Measurements from ENCODE around the gene PALLD. TPM values are rescaled to one million over a fixed set of nuclear protein-coding genes. Genes with fewer than 3 reads are reported as not detected.

Gene PALLD
- total RNA-seq, 4 donors from 2014 or later: 1,036 to 2,270 (median 2,202) TPM

DNA sequence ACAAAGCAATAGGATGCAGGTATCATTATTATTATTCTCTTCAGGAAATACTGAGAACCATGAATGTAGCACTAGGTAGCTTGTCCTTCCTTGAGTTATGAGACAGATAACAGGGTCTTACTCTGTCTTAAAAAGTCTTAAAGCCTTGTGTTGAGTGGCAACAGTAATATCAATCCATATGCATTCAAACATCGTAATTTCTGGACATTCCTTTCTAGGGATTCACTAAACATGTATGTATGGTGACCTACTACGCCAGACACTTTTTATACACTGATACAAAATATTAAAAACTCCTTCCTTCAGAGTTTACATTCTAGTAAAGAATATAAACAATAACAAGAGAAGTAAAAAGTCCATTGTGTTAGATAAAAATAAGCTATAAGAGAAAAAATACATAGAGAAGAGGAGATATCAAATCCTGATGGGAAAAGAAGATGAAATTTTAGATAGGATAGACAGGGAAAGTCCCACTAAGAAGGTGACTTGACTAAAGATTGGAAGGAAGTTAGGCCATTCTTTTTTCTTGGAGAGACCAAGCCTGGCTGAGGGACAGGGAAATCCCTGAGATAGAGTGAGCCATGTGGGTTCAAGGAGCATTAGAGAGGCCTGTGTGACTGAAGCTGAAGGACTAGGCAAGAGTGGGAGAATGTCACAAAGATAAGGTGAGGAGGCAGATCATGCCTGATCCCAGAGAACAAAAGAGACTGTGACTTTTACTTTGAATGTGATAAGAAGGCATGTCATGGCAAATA, 11.5 kb upstream of the PALLD start:
- TF ChIP-seq EP300 (IDR thresholded peaks at IDR 0.05): no peak
- TF ChIP-seq, protein P1, sequence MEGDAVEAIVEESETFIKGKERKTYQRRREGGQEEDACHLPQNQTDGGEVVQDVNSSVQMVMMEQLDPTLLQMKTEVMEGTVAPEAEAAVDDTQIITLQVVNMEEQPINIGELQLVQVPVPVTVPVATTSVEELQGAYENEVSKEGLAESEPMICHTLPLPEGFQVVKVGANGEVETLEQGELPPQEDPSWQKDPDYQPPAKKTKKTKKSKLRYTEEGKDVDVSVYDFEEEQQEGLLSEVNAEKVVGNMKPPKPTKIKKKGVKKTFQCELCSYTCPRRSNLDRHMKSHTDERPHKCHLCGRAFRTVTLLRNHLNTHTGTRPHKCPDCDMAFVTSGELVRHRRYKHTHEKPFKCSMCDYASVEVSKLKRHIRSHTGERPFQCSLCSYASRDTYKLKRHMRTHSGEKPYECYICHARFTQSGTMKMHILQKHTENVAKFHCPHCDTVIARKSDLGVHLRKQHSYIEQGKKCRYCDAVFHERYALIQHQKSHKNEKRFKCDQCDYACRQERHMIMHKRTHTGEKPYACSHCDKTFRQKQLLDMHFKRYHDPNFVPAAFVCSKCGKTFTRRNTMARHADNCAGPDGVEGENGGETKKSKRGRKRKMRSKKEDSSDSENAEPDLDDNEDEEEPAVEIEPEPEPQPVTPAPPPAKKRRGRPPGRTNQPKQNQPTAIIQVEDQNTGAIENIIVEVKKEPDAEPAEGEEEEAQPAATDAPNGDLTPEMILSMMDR (IDR thresholded peaks at IDR 0.05): no peak
- no peak for TF ChIP-seq POLR2AphosphoS5 (IDR thresholded peaks at IDR 0.05)
- no peak for TF ChIP-seq POLR2A (IDR thresholded peaks at IDR 0.05)
- Histone ChIP-seq H3K27me3 (no peaks in the 10 kb centered on the region), H3K4me1 (peaks cover 0 to 12% (median 4%) of the 10 kb centered on the region in 3 donors), H3K4me3 (no peak overlapping the region), H3K9me3 (no peaks in the 10 kb centered on the region), H3K36me3 (no peaks in the 10 kb centered on the region), H3K27ac (no peak overlapping the region)
- 95 to 100% methylated on average over 2 of the region's 2 CpGs for WGBS, 2 donors (ENCODE audit: low coverage in 1 of 2)
- no peak for ATAC-seq

DNA sequence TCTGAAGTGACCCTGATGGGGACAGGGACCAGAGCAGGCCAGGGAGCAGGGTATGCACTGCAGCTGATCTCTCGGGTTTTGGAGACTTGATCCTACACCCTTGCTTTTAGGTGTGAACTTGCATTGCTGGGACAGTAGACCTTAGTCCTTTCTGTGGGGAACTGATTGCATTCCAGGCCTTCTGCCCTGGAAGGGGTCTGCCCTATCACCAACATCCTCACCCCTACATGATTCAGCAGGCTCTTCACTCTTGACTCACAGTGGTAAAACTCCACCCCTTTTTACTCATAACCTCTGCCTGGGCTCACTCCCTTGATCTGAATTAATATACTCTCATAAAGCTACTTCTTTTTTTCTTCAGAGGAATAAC, 10.0 kb upstream of the PALLD start:
- no peak overlapping the region for H3K27ac ChIP-seq
- H3K36me3 ChIP-seq: no peaks in the 10 kb centered on the region
- TF ChIP-seq POLR2A (IDR thresholded peaks at IDR 0.05) (no peak), EP300 (IDR thresholded peaks at IDR 0.05) (no peak), POLR2AphosphoS5 (IDR thresholded peaks at IDR 0.05) (no peak)
- TF ChIP-seq, protein P1 (IDR thresholded peaks at IDR 0.05): no peak
- 100% methylated on average over 1 of the region's 1 CpG; no CpG with 5 or more reads in 1 of the 2 donors for whole genome bisulfite sequencing, 2 donors (ENCODE audit: low coverage in 1 of 2)
- peaks cover 0 to 3% (median 0%) of the 10 kb centered on the region in 3 donors for H3K4me1 ChIP-seq
- H3K9me3 ChIP-seq: no peaks in the 10 kb centered on the region
- ATAC-seq: no peak
- no peak overlapping the region for H3K4me3 ChIP-seq
- no peaks in the 10 kb centered on the region for H3K27me3 ChIP-seq

DNA sequence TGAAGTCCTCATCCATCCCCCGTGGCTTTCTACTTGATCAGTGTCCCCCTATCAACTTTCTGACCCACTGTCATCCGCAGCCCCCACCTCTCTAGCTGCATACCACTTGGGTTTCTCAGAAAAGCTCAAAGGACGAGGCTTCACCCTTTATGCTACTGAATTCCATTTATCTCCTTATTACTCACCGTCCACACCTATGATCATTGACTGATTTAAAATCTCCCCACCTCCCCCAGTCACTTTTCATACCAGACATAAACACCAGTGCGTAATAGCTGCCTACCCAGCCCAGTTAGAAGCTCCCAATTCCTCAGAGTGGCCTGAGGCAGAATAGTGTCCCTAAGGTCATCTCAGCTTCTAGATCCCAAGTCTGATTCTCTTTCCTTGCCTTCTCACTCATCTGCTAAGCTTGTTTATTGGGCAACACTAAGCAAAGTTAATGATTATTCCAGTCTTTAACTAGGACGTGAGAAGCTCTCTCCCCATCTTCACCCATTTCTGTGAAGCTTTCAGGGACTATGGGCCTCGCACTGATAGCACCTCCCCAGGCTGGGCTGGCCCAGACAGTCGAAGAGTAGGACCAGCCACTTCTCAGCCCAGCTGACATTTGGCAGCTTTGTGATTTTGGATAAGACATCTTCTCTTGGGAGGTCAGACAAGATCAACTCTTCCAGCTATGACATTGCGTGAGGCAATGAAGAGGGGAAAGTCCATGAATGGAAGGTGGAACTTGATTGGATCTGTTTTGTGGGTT, 9.4 kb upstream of the PALLD start:
- TF ChIP-seq POLR2A (IDR thresholded peaks at IDR 0.05) (no peak), EP300 (IDR thresholded peaks at IDR 0.05) (no peak), POLR2AphosphoS5 (IDR thresholded peaks at IDR 0.05) (no peak)
- TF ChIP-seq, protein P1 (IDR thresholded peaks at IDR 0.05): no peak
- H3K36me3 ChIP-seq: no peaks in the 10 kb centered on the region
- 75 to 76% methylated on average over 4 to 9 of the region's 9 CpGs for WGBS, 2 donors (ENCODE audit: low coverage in 1 of 2)
- H3K4me1 ChIP-seq: no peaks in the 10 kb centered on the region
- H3K27me3 ChIP-seq: no peaks in the 10 kb centered on the region
- no peak overlapping the region for H3K27ac ChIP-seq
- H3K4me3 ChIP-seq: no peak overlapping the region
- no peak for ATAC-seq
- H3K9me3 ChIP-seq: no peaks in the 10 kb centered on the region

DNA sequence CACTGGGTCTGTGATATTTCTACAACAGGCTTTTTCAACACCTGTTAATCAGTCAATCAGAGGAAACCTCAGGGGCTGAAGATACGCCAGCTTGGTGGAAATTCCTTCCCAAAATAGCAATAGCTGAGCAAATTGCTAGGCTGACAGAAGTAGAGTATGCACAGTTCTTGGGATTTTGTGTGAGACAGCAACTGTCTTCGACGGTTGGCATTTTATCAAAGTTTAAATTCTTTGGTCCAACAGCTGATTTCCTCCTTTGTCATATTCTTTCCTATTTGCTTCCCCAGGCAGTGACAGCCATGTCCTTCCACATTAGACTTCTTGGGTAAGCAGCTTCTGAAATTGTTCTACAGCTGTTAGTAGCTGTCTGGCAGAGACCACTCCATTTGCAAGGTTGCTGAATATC, 8.0 kb upstream of the PALLD start:
- 25 to 67% methylated on average over 1 to 3 of the region's 3 CpGs for WGBS, 2 donors (ENCODE audit: low coverage in 1 of 2)
- Histone ChIP-seq H3K4me1 (no peaks in the 10 kb centered on the region), H3K4me3 (no peak overlapping the region), H3K27ac (no peak overlapping the region), H3K9me3 (no peaks in the 10 kb centered on the region), H3K36me3 (no peaks in the 10 kb centered on the region), H3K27me3 (no peaks in the 10 kb centered on the region)
- no peak for ATAC-seq
- TF ChIP-seq, protein P1 (IDR thresholded peaks at IDR 0.05): no peak
- TF ChIP-seq POLR2A (IDR thresholded peaks at IDR 0.05) (no peak), EP300 (IDR thresholded peaks at IDR 0.05) (no peak), POLR2AphosphoS5 (IDR thresholded peaks at IDR 0.05) (no peak)

Data from gastroesophageal sphincter (tissue), 4 donors.